NT2/D1 (cell line): ENCODE measurements around the gene KLRF1.

ENCODE experiments used
- SUZ12 ChIP-seq: IDR thresholded peaks from 2 replicates; pipeline ENCODE4 v1.6.1; 2011; ENCODE audit not compliant: insufficient read length, insufficient read depth; ENCODE audit errors: extremely low read depth
- YY1 ChIP-seq: IDR thresholded peaks from 2 replicates; pipeline ENCODE4 v1.6.1; 2011; ENCODE audit not compliant: insufficient read length, insufficient read depth
- ZNF274 ChIP-seq: IDR thresholded peaks from 2 replicates; pipeline ENCODE4 v1.6.1; 2011; ENCODE audit warnings: mild to moderate bottlenecking, low read depth, low read length

GRCh38 chr12:9796346-9796745 lies 30.9 kb upstream of the KLRF1 start:
- no peak for TF ChIP-seq ZNF274
- TF ChIP-seq YY1, result no peak
- no peak for TF ChIP-seq SUZ12
